GM19452 (cell line): ENCODE measurements around the gene MEF2D.

Experiments
- ATAC-seq: cut with Tn5 transposase; IDR thresholded peaks from one replicate; pipeline ENCODE4 v1.9.1; 2021; ENCODE audit not compliant: unreplicated experiment

The MEF2D gene

GRCh38 chr1:156500543-156500792 is at the start of gene MEF2D:
Gene MEF2D, minus strand, starts transcription at chr1:156500775. Its CDS starts 17,483 bp downstream, at chr1:156483292.
- ATAC-seq, result no peak

- no peak for ATAC-seq
Observed at GRCh38 chr1:156550346-156550745, 49.8 kb upstream of the MEF2D start.

GRCh38 chr1:156549831-156550230 is 49.3 kb upstream of the MEF2D start:
- no peak for ATAC-seq

- ATAC-seq, result no peak
Observed at GRCh38 chr1:156549390-156549789, 48.8 kb upstream of the MEF2D start.

GRCh38 chr1:156547982-156548381 is 47.4 kb upstream of the MEF2D start:
- ATAC-seq, result no peak

- no peak for ATAC-seq
Observed at GRCh38 chr1:156547434-156547833, 46.9 kb upstream of the MEF2D start.

GRCh38 chr1:156546267-156546666 is 45.7 kb upstream of the MEF2D start:
- ATAC-seq, result no peak

- ATAC-seq, result no peak
Observed at GRCh38 chr1:156544592-156545102, 44.1 kb upstream of the MEF2D start.

GRCh38 chr1:156543066-156543465 is 42.5 kb upstream of the MEF2D start:
- ATAC-seq, result no peak

GRCh38 chr1:156540955-156541354 is 40.4 kb upstream of the MEF2D start:
- ATAC-seq, result no peak

- no peak for ATAC-seq
Observed at GRCh38 chr1:156539818-156540355, 39.3 kb upstream of the MEF2D start.

GRCh38 chr1:156538711-156539440 is 38.3 kb upstream of the MEF2D start:
- no peak for ATAC-seq

GRCh38 chr1:156537027-156537426 is 36.5 kb upstream of the MEF2D start:
- no peak for ATAC-seq

- ATAC-seq, result no peak
Observed at GRCh38 chr1:156534424-156535060, 34.0 kb upstream of the MEF2D start.

- ATAC-seq, result no peak
Observed at GRCh38 chr1:156533568-156534220, 33.1 kb upstream of the MEF2D start.

- no peak for ATAC-seq
Observed at GRCh38 chr1:156532374-156532773, 31.8 kb upstream of the MEF2D start.

GRCh38 chr1:156530006-156530405 is 29.4 kb upstream of the MEF2D start:
- no peak for ATAC-seq

GRCh38 chr1:156528875-156529425 is 28.4 kb upstream of the MEF2D start:
- ATAC-seq, result no peak

GRCh38 chr1:156528231-156528630 is 27.7 kb upstream of the MEF2D start:
- no peak for ATAC-seq

GRCh38 chr1:156527584-156527983 is 27.0 kb upstream of the MEF2D start:
- ATAC-seq, result no peak

- no peak for ATAC-seq
Observed at GRCh38 chr1:156525856-156526489, 25.4 kb upstream of the MEF2D start.
